HepG2 (cell line): Measurements from ENCODE around the gene GSAP. TPM values are rescaled to one million over a fixed set of nuclear protein-coding genes. Genes with fewer than 3 reads are reported as not detected.
A peak's percentile ranks its signal among the peaks of the same experiment; 100 is the strongest.

ENCODE experiments used
- AKAP8 ChIP-seq: sonication (generic); formaldehyde crosslinking; IDR thresholded peaks from 2 replicates; pipeline ENCODE4 v1.5.1; 2020; ENCODE audit warnings: mild to moderate bottlenecking, missing genetic modification reagents
- ARID2 ChIP-seq: sonication (generic); formaldehyde crosslinking; IDR thresholded peaks from 2 replicates; pipeline ENCODE4 v1.8.1; 2022; ENCODE audit warnings: mild to moderate bottlenecking, missing genetic modification reagents, borderline replicate concordance
- ARNT ChIP-seq: fragments of 450-650 bp; IDR thresholded peaks from 2 replicates; pipeline ENCODE4 v1.6.1; 2017
- CC2D1A ChIP-seq: sonication (generic); formaldehyde crosslinking; IDR thresholded peaks from 2 replicates; pipeline ENCODE4 v1.8.1; 2023; ENCODE audit warnings: mild to moderate bottlenecking, missing genetic modification reagents
- CHCHD3 ChIP-seq: sonication (generic); formaldehyde crosslinking; IDR thresholded peaks from 2 replicates; pipeline ENCODE4 v1.8.0; 2022; ENCODE audit warnings: mild to moderate bottlenecking, missing genetic modification reagents, moderate library complexity
- FIP1L1 ChIP-seq: fragments of 200-400 bp; formaldehyde crosslinking; IDR thresholded peaks from 2 replicates; pipeline ENCODE4 v1.6.1; 2018; ENCODE audit warnings: low read depth, mild to moderate bottlenecking, low read length, moderate library complexity, borderline replicate concordance; ENCODE audit not compliant: insufficient read depth
- GLI4 ChIP-seq: sonication (generic); formaldehyde crosslinking; IDR thresholded peaks from 2 replicates; pipeline ENCODE4 v1.5.1; 2020; ENCODE audit warnings: missing genetic modification reagents, mild to moderate bottlenecking, moderate library complexity, borderline replicate concordance
- KDM5A ChIP-seq: fragments of 200-600 bp; sonication (generic); IDR thresholded peaks from 2 replicates; pipeline ENCODE4 v1.7.0; 2018; ENCODE audit warnings: antibody characterized with exemption, mild to moderate bottlenecking, low read length, borderline replicate concordance
- MATR3 ChIP-seq: sonication (generic); formaldehyde crosslinking; IDR thresholded peaks from 2 replicates; pipeline ENCODE4 v1.4.0; 2020; ENCODE audit warnings: missing genetic modification reagents
- MYC ChIP-seq: sonication (generic); formaldehyde crosslinking; IDR thresholded peaks from 2 replicates; pipeline ENCODE4 v1.9.0; 2021; ENCODE audit warnings: missing genetic modification reagents, borderline replicate concordance
- NFRKB ChIP-seq: fragments of 450-650 bp; IDR thresholded peaks from 2 replicates; pipeline ENCODE4 v1.6.1; 2017
- NFYB ChIP-seq: sonication (generic); formaldehyde crosslinking; IDR thresholded peaks from 2 replicates; pipeline ENCODE4 v1.4.0; 2020; ENCODE audit warnings: missing genetic modification reagents
- PHF21A ChIP-seq: sonication (generic); formaldehyde crosslinking; IDR thresholded peaks from 2 replicates; pipeline ENCODE4 v1.5.0; 2020; ENCODE audit warnings: mild to moderate bottlenecking, missing genetic modification reagents
- SP1 ChIP-seq, 2 experiments: fragments of 450-650 bp in 1 of 2; sonication (generic) in 1 of 2; formaldehyde crosslinking in 1 of 2; IDR thresholded peaks; 2 replicates each; pipeline versions ENCODE4 v1.4.0 to v1.6.1; 2016 to 2020; ENCODE audit warnings: missing genetic modification reagents in 1 of 2
- THAP11 ChIP-seq: IDR thresholded peaks from 2 replicates; pipeline ENCODE4 v1.6.1; 2016; ENCODE audit warnings: missing biosample characterization, missing genetic modification reagents
- WIZ ChIP-seq: sonication (generic); formaldehyde crosslinking; IDR thresholded peaks from 2 replicates; pipeline ENCODE4 v1.5.1; 2020; ENCODE audit warnings: mild to moderate bottlenecking, missing genetic modification reagents
- ZNF24 ChIP-seq: fragments of 450-650 bp; IDR thresholded peaks from 2 replicates; pipeline ENCODE4 v1.6.1; 2017; ENCODE audit warnings: antibody characterized with exemption, mild to moderate bottlenecking
- ZNF431 ChIP-seq: sonication (generic); formaldehyde crosslinking; IDR thresholded peaks from 2 replicates; pipeline ENCODE4 v1.9.0; 2022; ENCODE audit warnings: missing genetic modification reagents, low read depth, mild to moderate bottlenecking, borderline replicate concordance
- ZNF432 ChIP-seq: sonication (generic); formaldehyde crosslinking; IDR thresholded peaks from 2 replicates; pipeline ENCODE4 v1.5.0; 2020; ENCODE audit warnings: missing genetic modification reagents, mild to moderate bottlenecking, borderline replicate concordance
- ZNF451 ChIP-seq: sonication (generic); formaldehyde crosslinking; IDR thresholded peaks from 2 replicates; pipeline ENCODE4 v1.5.0; 2020; ENCODE audit warnings: mild to moderate bottlenecking, missing genetic modification reagents
- ZNF670 ChIP-seq: sonication (generic); formaldehyde crosslinking; IDR thresholded peaks from 2 replicates; pipeline ENCODE4 v1.8.0; 2022; ENCODE audit warnings: mild to moderate bottlenecking, missing genetic modification reagents, borderline replicate concordance
- polyA plus RNA-seq, 8 experiments: library from polyadenylated mRNA; depleted of rRNA in 3 of 8; stranded (reverse) in 7 of 8; unstranded in 1 of 8; fragments of >200 nt; fragmentation: Illumina TruSeq in 4 of 8; extraction: Trizol in 4 of 8; gene quantifications; 2 replicates each; pipeline versions ENCODE4 v1.2.1 to v1.2.3, GENCODE V29; 2011 to 2016; ENCODE audit warnings: low read depth in 4 of 8, missing spikeins in 1 of 8, mixed read lengths in 1 of 8; ENCODE audit not compliant: insufficient read depth in 1 of 8
- total RNA-seq, 5 experiments: library from RNA; depleted of rRNA; stranded (reverse); fragments of >200 nt; fragmentation: Illumina TruSeq; extraction: Trizol; gene quantifications; 2 replicates each; pipeline ENCODE4 v1.2.3, GENCODE V29; 2016; ENCODE audit warnings: low read depth in 1 of 5
- TF ChIP-seq, protein P1 (sequence below): sonication (generic); formaldehyde crosslinking; IDR thresholded peaks from 2 replicates; pipeline ENCODE4 v1.5.0; 2020; ENCODE audit warnings: mild to moderate bottlenecking, missing genetic modification reagents
- TF ChIP-seq, protein P2 (sequence below): IDR thresholded peaks from 2 replicates; pipeline ENCODE4 v1.6.1; 2016
- TF ChIP-seq, protein P3 (sequence below), 2 experiments: sonication (generic) in 1 of 2; formaldehyde crosslinking in 1 of 2; IDR thresholded peaks; 2 replicates each; pipeline versions ENCODE4 v1.4.0 to v1.6.1; 2018 to 2020; ENCODE audit warnings: missing genetic modification reagents in 2 of 2, borderline replicate concordance in 1 of 2, low read depth in 1 of 2, mild to moderate bottlenecking in 1 of 2, missing biosample characterization in 1 of 2
- TF ChIP-seq, protein P4 (sequence below): sonication (generic); formaldehyde crosslinking; IDR thresholded peaks from 2 replicates; pipeline ENCODE4 v1.5.0; 2020; ENCODE audit warnings: mild to moderate bottlenecking, missing genetic modification reagents, moderate library complexity

GSAP gene
- total and polyA plus RNA-seq, 2 of the 13 experiments (the other 11 are each of a cell fraction or from before 2014, with no cell fraction given) = 34.6 to 40.6 TPM

DNA sequence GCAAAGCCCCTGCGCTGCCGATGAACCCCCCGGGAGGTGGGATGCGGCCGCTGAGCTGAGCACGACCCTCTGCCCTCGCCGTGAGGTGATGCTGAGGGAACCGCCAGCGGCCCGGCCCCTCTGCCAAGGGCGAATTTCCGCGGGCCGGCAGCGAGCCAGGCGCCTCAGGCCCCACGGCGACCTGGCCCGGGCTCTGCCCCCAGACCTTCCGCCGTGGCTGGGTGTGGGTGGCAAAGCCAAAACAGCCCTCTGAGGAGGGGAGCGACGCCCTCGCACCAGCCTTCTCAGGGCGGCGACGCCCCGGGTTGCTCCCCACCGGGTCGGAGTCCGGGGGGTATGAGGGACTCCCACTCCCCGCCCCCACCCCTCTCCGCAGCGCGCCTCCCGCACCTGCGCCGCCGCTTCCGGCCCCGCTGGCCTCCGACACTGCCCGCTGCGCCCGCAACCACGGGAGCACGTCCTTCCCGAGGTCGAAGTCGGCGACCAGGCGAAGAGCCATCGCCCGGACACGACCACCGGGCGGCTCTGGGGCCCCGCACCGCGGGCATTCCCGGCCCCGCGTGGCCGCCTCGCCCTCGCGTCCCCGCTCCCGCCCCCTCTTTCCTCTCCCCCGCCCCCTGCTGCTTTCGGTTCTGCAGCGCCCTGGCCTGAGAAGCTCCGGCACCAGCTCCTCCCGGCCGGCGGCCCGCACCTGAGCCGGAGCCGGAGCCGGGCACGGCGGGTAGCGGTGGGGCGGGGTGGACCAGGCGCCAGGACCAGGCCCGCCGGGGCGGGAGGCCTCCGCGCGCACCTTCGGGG lies at the start of gene GSAP (continued):
- TF ChIP-seq ZNF432 (CRISPR knock-in tag) (no peak), SP1 (IDR thresholded peaks at IDR 0.05) (no peak), SP1 (CRISPR knock-in tag; IDR thresholded peaks at IDR 0.05) (no peak), NFYB (CRISPR knock-in tag) (no peak), WIZ (CRISPR knock-in tag) (no peak), MATR3 (CRISPR knock-in tag) (no peak), CHCHD3 (CRISPR knock-in tag) (peak; percentile 46), CC2D1A (CRISPR knock-in tag) (no peak), ARID2 (CRISPR knock-in tag) (peak; percentile 71; the same call in 1 of the 2 replicates), ZNF24 (no peak), PHF21A (CRISPR knock-in tag) (peak; percentile 46), NFRKB (no peak), ZNF431 (CRISPR knock-in tag) (0 out of 2 replicates have a peak, but pooled peaks have one; percentile 43), THAP11 (CRISPR knock-in tag) (no peak; the same call in 1 of the 2 replicates), GLI4 (CRISPR knock-in tag) (no peak; the same call in 1 of the 2 replicates), ZNF451 (CRISPR knock-in tag) (peak; percentile 70; the same call in 1 of the 2 replicates), ZNF670 (CRISPR knock-in tag) (no peak), AKAP8 (CRISPR knock-in tag) (peak; percentile 58; the same call in 1 of the 2 replicates), KDM5A (no peak), FIP1L1 (0 out of 2 replicates have a peak, but pooled peaks have one; percentile 18), ARNT (no peak), MYC (CRISPR knock-in tag) (peak; percentile 88)
- TF ChIP-seq, protein P1, sequence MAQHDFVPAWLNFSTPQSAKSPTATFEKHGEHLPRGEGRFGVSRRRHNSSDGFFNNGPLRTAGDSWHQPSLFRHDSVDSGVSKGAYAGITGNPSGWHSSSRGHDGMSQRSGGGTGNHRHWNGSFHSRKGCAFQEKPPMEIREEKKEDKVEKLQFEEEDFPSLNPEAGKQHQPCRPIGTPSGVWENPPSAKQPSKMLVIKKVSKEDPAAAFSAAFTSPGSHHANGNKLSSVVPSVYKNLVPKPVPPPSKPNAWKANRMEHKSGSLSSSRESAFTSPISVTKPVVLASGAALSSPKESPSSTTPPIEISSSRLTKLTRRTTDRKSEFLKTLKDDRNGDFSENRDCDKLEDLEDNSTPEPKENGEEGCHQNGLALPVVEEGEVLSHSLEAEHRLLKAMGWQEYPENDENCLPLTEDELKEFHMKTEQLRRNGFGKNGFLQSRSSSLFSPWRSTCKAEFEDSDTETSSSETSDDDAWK (CRISPR knock-in tag) = no peak
- TF ChIP-seq, protein P2, sequence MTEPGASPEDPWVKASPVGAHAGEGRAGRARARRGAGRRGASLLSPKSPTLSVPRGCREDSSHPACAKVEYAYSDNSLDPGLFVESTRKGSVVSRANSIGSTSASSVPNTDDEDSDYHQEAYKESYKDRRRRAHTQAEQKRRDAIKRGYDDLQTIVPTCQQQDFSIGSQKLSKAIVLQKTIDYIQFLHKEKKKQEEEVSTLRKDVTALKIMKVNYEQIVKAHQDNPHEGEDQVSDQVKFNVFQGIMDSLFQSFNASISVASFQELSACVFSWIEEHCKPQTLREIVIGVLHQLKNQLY (CRISPR knock-in tag) = no peak
- TF ChIP-seq, protein P3, sequence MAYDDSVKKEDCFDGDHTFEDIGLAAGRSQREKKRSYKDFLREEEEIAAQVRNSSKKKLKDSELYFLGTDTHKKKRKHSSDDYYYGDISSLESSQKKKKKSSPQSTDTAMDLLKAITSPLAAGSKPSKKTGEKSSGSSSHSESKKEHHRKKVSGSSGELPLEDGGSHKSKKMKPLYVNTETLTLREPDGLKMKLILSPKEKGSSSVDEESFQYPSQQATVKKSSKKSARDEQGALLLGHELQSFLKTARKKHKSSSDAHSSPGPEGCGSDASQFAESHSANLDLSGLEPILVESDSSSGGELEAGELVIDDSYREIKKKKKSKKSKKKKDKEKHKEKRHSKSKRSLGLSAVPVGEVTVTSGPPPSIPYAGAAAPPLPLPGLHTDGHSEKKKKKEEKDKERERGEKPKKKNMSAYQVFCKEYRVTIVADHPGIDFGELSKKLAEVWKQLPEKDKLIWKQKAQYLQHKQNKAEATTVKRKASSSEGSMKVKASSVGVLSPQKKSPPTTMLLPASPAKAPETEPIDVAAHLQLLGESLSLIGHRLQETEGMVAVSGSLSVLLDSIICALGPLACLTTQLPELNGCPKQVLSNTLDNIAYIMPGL (CRISPR knock-in tag; IDR thresholded peaks at IDR 0.05; ENCODE audit: borderline replicate concordance in 1 of 2, low read depth in 1 of 2) = peak in 1 of 2 experiments; percentile 55; a peak in 2 of 4 replicates
- TF ChIP-seq, protein P4, sequence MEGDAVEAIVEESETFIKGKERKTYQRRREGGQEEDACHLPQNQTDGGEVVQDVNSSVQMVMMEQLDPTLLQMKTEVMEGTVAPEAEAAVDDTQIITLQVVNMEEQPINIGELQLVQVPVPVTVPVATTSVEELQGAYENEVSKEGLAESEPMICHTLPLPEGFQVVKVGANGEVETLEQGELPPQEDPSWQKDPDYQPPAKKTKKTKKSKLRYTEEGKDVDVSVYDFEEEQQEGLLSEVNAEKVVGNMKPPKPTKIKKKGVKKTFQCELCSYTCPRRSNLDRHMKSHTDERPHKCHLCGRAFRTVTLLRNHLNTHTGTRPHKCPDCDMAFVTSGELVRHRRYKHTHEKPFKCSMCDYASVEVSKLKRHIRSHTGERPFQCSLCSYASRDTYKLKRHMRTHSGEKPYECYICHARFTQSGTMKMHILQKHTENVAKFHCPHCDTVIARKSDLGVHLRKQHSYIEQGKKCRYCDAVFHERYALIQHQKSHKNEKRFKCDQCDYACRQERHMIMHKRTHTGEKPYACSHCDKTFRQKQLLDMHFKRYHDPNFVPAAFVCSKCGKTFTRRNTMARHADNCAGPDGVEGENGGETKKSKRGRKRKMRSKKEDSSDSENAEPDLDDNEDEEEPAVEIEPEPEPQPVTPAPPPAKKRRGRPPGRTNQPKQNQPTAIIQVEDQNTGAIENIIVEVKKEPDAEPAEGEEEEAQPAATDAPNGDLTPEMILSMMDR = no peak
